GM21576 (cell line): ENCODE results near the gene STPG2.

ENCODE experiments used
- ATAC-seq: cut with Tn5 transposase; IDR thresholded peaks from one replicate; pipeline ENCODE4 v1.9.1; 2021; ENCODE audit warnings: mild to moderate bottlenecking, moderate library complexity; ENCODE audit not compliant: unreplicated experiment

STPG2 gene

DNA sequence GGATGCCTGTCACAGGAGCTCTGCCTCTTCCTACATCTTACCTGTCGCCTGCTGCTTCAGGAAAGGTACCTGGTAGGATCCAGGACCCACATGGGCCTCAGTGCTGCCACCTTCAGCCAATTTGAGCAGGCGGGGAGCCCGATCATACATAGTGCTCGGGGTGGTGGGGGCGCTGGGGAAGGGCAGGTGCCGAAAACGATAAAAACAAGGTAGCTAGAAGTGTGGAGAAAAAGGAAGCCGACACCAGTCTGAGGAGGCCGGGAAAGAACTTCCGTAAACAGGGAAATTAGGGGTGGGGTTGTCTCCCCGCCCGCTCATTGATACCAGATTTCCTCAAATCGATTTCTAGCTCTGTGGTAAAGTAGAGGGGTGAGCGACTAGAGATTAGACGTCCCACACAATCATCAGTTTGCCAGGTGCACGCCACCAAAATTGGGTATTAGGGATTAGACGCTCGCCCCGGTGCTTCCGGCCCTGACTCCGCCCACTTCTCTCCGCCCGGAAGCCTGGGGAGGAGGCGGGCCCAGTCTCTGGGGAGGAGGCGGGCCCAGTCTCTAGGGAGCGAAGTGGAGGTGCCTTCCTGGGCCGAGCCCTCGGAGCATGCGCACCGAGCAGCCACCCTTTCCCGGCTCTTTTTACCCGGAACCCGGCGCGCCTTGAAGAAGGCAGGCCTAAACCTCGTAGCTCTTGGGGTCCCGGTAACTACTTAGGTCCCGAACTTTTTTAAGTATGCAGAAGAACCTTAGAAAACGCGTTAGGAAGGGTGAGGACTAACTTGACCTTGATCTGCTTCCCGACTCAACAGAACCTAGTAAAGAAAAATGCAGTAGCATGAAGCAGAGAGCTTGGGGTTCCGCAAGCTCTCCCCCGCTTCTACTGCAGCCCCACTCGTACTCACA lies at the start of gene STPG2:
TSS of gene STPG2 (minus strand) at position 476 of the 899 bp plus-strand sequence.
- peak; percentile 99 for ATAC-seq

GRCh38 chr4:98185279-98185678 lies 42.0 kb upstream of the STPG2 start:
- ATAC-seq = no peak

DNA sequence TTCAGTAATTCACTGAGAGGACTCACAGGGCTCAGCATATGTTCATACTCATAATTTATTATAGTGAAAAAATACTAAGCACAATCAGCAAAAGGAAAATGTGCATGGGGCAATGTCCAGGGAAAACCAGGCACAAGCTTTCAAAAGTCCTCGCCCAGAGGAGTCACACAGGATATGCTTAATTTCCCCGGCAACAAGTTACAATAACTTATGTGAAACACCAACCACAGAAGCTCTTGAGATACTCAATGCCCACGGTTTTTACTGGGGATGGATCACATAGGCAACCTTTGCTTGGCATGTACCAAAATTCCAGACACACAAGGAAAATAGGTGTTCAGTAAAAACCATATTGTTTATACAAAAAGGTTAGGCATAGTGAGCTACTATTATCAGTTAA lies 38.5 kb upstream of the STPG2 start:
- ATAC-seq = no peak

- no peak for ATAC-seq
Observed at GRCh38 chr4:98179951-98180350, 36.7 kb upstream of the STPG2 start.

GRCh38 chr4:98176531-98176930 lies 33.3 kb upstream of the STPG2 start:
- ATAC-seq = no peak

GRCh38 chr4:98170035-98170434 lies 26.8 kb upstream of the STPG2 start:
- ATAC-seq = no peak

- ATAC-seq = no peak
Observed at GRCh38 chr4:98166731-98167041, 23.4 kb upstream of the STPG2 start.

GRCh38 chr4:98166025-98166730 lies 22.9 kb upstream of the STPG2 start:
- no peak for ATAC-seq

GRCh38 chr4:98162696-98163095 lies 19.4 kb upstream of the STPG2 start:
- ATAC-seq = no peak

GRCh38 chr4:98151145-98151924 lies 8.1 kb upstream of the STPG2 start:
- no peak for ATAC-seq

DNA sequence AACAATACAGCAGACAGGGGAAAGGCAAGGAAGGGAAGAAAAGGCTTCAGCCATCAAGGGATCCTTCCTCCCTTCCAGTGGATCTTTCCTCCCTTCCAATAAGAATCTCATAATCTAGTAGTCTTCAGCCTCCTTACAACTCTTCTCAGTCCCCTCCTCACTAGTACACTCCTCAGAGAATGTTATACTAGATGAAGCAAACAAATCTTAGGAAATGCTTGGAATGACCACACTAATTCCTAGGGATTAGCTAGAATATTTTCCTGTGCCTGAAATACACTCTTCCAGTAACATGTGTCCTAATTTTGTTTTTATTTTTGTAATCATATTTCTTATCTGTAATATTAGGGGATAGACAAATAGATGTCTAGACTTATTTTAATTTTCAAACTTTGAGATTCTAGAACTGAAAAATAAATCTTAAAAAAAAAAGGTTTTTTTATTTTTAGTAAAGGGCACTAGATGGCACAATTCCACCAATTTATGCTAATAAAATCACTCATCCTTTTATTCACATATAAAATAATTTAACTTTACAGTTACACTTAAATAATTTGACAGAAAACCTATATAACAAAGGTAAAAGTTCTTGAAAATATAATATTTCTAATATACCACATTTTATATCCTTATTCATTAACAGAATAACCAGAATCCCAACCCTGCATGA lies 7.0 kb upstream of the STPG2 start:
- ATAC-seq = no peak

GRCh38 chr4:98148856-98149255 lies 5.6 kb upstream of the STPG2 start:
- ATAC-seq = no peak

DNA sequence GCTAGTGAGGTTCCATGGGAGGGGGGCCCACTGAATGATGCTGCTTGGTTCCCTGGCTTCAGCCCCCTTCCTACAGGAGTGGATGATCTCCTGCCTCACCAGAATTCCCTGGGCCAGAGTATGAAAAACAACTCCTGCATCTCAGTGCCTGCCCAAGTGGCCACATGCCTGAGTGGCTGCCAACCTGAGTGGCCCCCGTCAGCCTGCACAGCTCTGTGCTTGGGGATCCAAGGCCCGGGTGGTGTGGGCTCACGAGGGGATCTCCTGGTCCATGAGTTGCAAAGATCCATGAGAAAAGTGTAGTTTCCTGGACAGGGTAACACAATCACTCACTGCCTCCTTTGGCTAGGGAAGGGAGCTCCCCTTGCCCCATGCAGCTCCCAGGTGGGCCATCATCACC lies 17.1 kb downstream of the STPG2 start:
- ATAC-seq = no peak

- no peak for ATAC-seq
Observed at GRCh38 chr4:98125585-98125984, 17.7 kb downstream of the STPG2 start.

GRCh38 chr4:98117363-98117762 lies 25.9 kb downstream of the STPG2 start:
- no peak for ATAC-seq

- no peak for ATAC-seq
Observed at GRCh38 chr4:98113012-98113411, 30.3 kb downstream of the STPG2 start.

- ATAC-seq = no peak
Observed at GRCh38 chr4:98110929-98111328, 32.3 kb downstream of the STPG2 start.

GRCh38 chr4:98110214-98110613 lies 33.1 kb downstream of the STPG2 start:
- ATAC-seq = no peak

DNA sequence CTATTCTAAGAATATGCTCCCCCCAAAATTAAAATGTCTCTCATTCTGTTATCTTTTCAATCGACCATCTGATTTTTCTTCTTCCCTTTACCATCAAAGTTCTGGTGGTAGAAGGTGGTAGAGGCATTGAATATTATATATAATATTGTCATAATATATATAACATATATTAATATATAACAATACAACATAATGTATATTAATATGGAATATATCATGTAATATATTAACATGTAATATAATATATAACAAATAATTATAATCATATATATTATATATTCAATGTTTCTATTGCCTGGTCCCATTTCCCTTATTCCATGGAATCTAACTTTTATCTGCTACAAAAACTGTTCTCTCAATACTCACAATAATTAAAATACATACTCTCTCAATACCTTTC lies 40.6 kb downstream of the STPG2 start:
- no peak for ATAC-seq

DNA sequence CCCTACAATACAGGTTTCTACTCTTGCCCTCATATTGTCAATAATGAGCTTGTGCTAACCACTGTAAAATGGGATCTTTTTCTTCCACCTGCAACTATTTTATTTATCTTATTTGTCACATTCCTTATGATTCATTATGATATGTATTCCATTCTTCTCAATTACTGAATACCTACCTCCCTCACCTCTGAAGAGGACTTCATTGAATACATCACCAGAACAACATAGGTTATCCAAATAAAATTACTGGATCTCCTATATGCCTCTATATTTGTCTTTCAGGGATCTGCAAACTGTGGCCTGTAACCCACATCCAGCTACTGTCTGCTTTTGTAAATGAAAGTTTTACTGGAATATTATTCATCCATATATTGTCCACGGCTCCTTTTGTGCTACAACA lies 41.3 kb downstream of the STPG2 start:
- ATAC-seq = no peak

DNA sequence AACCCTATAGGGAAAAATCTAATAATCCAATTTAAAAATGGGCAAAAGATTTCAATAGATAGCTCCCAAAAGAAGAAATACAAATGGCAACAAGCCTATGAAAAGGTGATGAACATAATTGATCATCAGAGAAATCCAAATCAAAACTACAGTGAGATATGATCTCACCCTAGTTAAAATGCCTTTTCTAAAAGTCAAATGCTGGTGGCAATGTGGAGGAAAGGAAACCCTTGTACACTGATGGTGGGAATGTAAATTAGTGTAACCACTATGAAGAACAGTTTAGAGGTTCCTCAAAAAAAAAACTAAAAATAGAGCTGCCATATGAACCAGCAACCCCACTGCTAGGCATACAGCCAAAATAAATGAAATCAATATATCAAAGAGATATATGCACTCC lies 44.5 kb downstream of the STPG2 start:
- no peak for ATAC-seq
